ENCODE measurements around the gene MED1. TPM values are rescaled to one million over a fixed set of nuclear protein-coding genes. Genes with fewer than 3 reads are reported as not detected.
"Not testable (repeated sequence)": the region's sequence is repeated elsewhere in the genome, so short reads cannot be mapped to it uniquely, and the experiment has no call there.

Gene MED1
- total and polyA plus RNA-seq, 2 donors (not counting 1 experiment from before 2014, with no cell fraction given): 28.4 to 32.3 TPM

GRCh38 chr17:39380144-39380543 is 70.9 kb downstream of the MED1 start:
- H3K9me3 ChIP-seq (ENCODE audit: control insufficient read depth, insufficient read depth, low read depth, low read length): no peaks in the 10 kb centered on the region
- H3K27me3 ChIP-seq (ENCODE audit: control insufficient read depth, insufficient read depth, low read length): no peaks in the 10 kb centered on the region
- H3K4me3 ChIP-seq (replicated peaks in 1 of 4; ENCODE audit: control extremely low read depth in 1 of 4, insufficient read depth in 1 of 4, low read depth in 3 of 4, low read length in 4 of 4): no peak overlapping the region
- H3K27ac ChIP-seq (ENCODE audit: insufficient read depth, low read length): no peak overlapping the region
- H3K36me3 ChIP-seq (ENCODE audit: control insufficient read depth, insufficient read depth, low read length): no peaks in the 10 kb centered on the region
- no peaks in the 10 kb centered on the region for H3K79me2 ChIP-seq (ENCODE audit: control insufficient read depth, insufficient read depth, low read length)
- H3K4me1 ChIP-seq (ENCODE audit: control insufficient read depth, extremely low read depth, insufficient read depth, low read length): no peaks in the 10 kb centered on the region
- no peaks in the 10 kb centered on the region for H4K20me1 ChIP-seq (ENCODE audit: control insufficient read depth, extremely low read depth, insufficient read depth, low read length)
- TF ChIP-seq EZH2 (IDR thresholded peaks at IDR 0.05; ENCODE audit: low read length, missing control alignments): no peak
- TF ChIP-seq CTCF (conservative IDR thresholded peaks at IDR 0.05 in 1 of 2, IDR thresholded peaks at IDR 0.05 in 1 of 2; ENCODE audit: low read depth in 1 of 2, low read length in 2 of 2): no peak
- no peak for DNase-seq (ENCODE audit: low read depth in 2 of 2)
- no peak overlapping the region for H3K9ac ChIP-seq (ENCODE audit: insufficient read depth, low read length)
- H2AFZ ChIP-seq (ENCODE audit: low read length): no peak overlapping the region
- no peak overlapping the region for H3K4me2 ChIP-seq (ENCODE audit: extremely low read depth, insufficient read depth, low read length)

GRCh38 chr17:39376434-39376833 is 74.6 kb downstream of the MED1 start:
- H2AFZ ChIP-seq (ENCODE audit: low read length): no peak overlapping the region
- no peaks in the 10 kb centered on the region for H3K79me2 ChIP-seq (ENCODE audit: control insufficient read depth, insufficient read depth, low read length)
- TF ChIP-seq EZH2 (IDR thresholded peaks at IDR 0.05; ENCODE audit: low read length, missing control alignments): no peak
- no peak for TF ChIP-seq CTCF (conservative IDR thresholded peaks at IDR 0.05 in 1 of 2, IDR thresholded peaks at IDR 0.05 in 1 of 2; ENCODE audit: low read depth in 1 of 2, low read length in 2 of 2)
- H3K36me3 ChIP-seq (ENCODE audit: control insufficient read depth, insufficient read depth, low read length): no peaks in the 10 kb centered on the region
- no peaks in the 10 kb centered on the region for H3K27me3 ChIP-seq (ENCODE audit: control insufficient read depth, insufficient read depth, low read length)
- no peak overlapping the region for H3K4me3 ChIP-seq (replicated peaks in 1 of 4; ENCODE audit: control extremely low read depth in 1 of 4, insufficient read depth in 1 of 4, low read depth in 3 of 4, low read length in 4 of 4)
- no peaks in the 10 kb centered on the region for H3K9me3 ChIP-seq (ENCODE audit: control insufficient read depth, insufficient read depth, low read depth, low read length)
- no peak overlapping the region for H3K4me2 ChIP-seq (ENCODE audit: extremely low read depth, insufficient read depth, low read length)
- no peaks in the 10 kb centered on the region for H3K4me1 ChIP-seq (ENCODE audit: control insufficient read depth, extremely low read depth, insufficient read depth, low read length)
- H4K20me1 ChIP-seq (ENCODE audit: control insufficient read depth, extremely low read depth, insufficient read depth, low read length): no peaks in the 10 kb centered on the region
- no peak overlapping the region for H3K9ac ChIP-seq (ENCODE audit: insufficient read depth, low read length)
- no peak for DNase-seq (ENCODE audit: low read depth in 2 of 2)
- no peak overlapping the region for H3K27ac ChIP-seq (ENCODE audit: insufficient read depth, low read length)

GRCh38 chr17:39367805-39368204 is 83.3 kb downstream of the MED1 start:
- not testable (repeated sequence) for H3K79me2 ChIP-seq (ENCODE audit: control insufficient read depth, insufficient read depth, low read length); H4K20me1 ChIP-seq (ENCODE audit: control insufficient read depth, extremely low read depth, insufficient read depth, low read length); H3K9ac ChIP-seq (ENCODE audit: insufficient read depth, low read length); H3K27ac ChIP-seq (ENCODE audit: insufficient read depth, low read length); H2AFZ ChIP-seq (ENCODE audit: low read length); DNase-seq (ENCODE audit: low read depth in 2 of 2); H3K27me3 ChIP-seq (ENCODE audit: control insufficient read depth, insufficient read depth, low read length); H3K4me2 ChIP-seq (ENCODE audit: extremely low read depth, insufficient read depth, low read length); H3K36me3 ChIP-seq (ENCODE audit: control insufficient read depth, insufficient read depth, low read length); H3K4me1 ChIP-seq (ENCODE audit: control insufficient read depth, extremely low read depth, insufficient read depth, low read length); H3K4me3 ChIP-seq (replicated peaks in 1 of 4; ENCODE audit: control extremely low read depth in 1 of 4, insufficient read depth in 1 of 4, low read depth in 3 of 4, low read length in 4 of 4); H3K9me3 ChIP-seq (ENCODE audit: control insufficient read depth, insufficient read depth, low read depth, low read length)

Measured in fibroblast of lung (primary cell).